PFSK-1 (cell line): ENCODE data around the gene TREX2.

Experiments
- FOXP2 ChIP-seq: optimal IDR thresholded peaks from 2 replicates; pipeline ENCODE3; 2011; ENCODE audit warnings: borderline replicate concordance, control low read depth, inconsistent platforms; ENCODE audit not compliant: insufficient read depth; ENCODE audit errors: extremely low read length, extremely low read depth
- POLR2AphosphoS5 ChIP-seq: IDR thresholded peaks from 2 replicates; pipeline ENCODE4 v1.6.1; 2012; ENCODE audit warnings: low read depth, mild to moderate bottlenecking, control low read depth, low read length, moderate library complexity
- REST ChIP-seq, 2 experiments: IDR thresholded peaks; 2 replicates each; pipeline versions ENCODE4 v1.6.1 to v1.8.0; 2011 to 2012; ENCODE audit warnings: low read depth in 2 of 2, low read length in 2 of 2, control low read depth in 1 of 2, inconsistent platforms in 1 of 2, mild to moderate bottlenecking in 1 of 2, moderate library complexity in 1 of 2; ENCODE audit not compliant: insufficient read depth in 1 of 2
- SIN3A ChIP-seq: IDR thresholded peaks from 2 replicates; pipeline ENCODE4 v1.6.1; 2012; ENCODE audit warnings: mild to moderate bottlenecking, low read length, moderate library complexity, borderline replicate concordance; ENCODE audit not compliant: insufficient read depth
- TAF1 ChIP-seq: IDR thresholded peaks from 2 replicates; pipeline ENCODE4 v1.6.1; 2012; ENCODE audit warnings: low read length, control low read depth, borderline replicate concordance; ENCODE audit not compliant: insufficient read depth

Gene TREX2

DNA sequence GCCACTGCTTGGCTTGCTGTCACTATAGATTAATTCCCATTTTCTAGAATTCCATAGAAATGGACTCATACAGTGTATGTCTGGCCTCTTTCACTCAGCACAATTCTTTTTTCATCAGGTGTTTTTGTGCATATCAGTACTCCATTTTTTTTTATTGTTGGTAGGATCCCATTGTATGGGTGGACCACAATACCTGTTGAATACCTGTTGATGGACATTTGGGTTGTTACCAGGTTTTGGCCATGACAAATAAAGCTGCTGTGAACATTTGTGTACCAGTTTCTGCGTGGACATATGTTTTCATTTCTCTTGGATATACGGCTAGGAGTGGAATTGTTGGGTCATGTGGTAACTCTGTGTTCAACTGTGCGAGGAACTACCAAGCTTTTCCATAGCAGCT lies 19.7 kb downstream of the TREX2 start:
- TF ChIP-seq FOXP2: no peak
- no peak for TF ChIP-seq TAF1
- TF ChIP-seq SIN3A: no peak
- TF ChIP-seq POLR2AphosphoS5: no peak
- TF ChIP-seq REST (IDR thresholded peaks at IDR 0.05; ENCODE audit: insufficient read depth in 1 of 2, low read depth in 2 of 2, low read length in 2 of 2): no peak

GRCh38 chrX:153423652-153424051 lies 22.2 kb downstream of the TREX2 start:
- no peak for TF ChIP-seq POLR2AphosphoS5

- no peak for TF ChIP-seq POLR2AphosphoS5
- TF ChIP-seq TAF1: no peak
- no peak for TF ChIP-seq FOXP2
- no peak for TF ChIP-seq SIN3A
- TF ChIP-seq REST (IDR thresholded peaks at IDR 0.05; ENCODE audit: insufficient read depth in 1 of 2, low read depth in 2 of 2, low read length in 2 of 2): no peak
Observed at GRCh38 chrX:153421856-153422255, 24.0 kb downstream of the TREX2 start.

DNA sequence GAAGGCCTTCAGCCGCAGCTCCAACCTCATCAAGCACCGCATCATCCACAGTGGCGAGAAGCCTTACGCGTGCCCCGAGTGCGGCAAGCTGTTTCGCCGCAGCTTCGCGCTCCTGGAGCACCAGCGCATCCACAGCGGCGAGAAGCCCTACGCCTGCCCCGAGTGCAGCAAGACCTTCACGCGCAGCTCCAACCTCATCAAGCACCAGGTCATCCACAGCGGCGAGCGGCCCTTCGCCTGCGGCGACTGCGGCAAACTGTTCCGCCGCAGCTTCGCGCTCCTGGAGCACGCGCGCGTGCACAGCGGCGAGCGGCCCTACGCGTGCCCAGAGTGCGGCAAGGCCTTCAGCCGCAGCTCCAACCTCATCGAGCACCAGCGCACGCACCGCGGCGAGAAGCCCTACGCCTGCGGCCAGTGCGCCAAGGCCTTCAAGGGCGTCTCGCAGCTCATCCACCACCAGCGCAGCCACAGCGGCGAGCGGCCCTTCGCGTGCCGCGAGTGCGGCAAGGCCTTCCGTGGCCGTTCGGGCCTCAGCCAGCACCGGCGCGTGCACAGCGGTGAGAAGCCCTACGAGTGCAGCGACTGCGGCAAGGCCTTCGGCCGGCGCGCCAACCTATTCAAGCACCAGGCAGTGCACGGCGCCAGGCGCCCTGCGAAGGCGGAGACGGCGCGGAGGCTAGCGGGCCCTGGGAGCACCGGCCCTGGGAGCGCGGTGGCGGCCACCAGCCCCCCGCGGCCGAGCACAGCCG lies 24.8 kb downstream of the TREX2 start:
- TF ChIP-seq POLR2AphosphoS5 (no peak), TAF1 (no peak), REST (IDR thresholded peaks at IDR 0.05; ENCODE audit: insufficient read depth in 1 of 2, low read depth in 2 of 2, low read length in 2 of 2) (no peak), SIN3A (no peak)

GRCh38 chrX:153417637-153418036 lies 28.2 kb downstream of the TREX2 start:
- TF ChIP-seq POLR2AphosphoS5 (no peak), FOXP2 (no peak), TAF1 (no peak), SIN3A (no peak)

- TF ChIP-seq SIN3A (no peak), FOXP2 (no peak), REST (IDR thresholded peaks at IDR 0.05; ENCODE audit: insufficient read depth in 1 of 2, low read depth in 2 of 2, low read length in 2 of 2) (no peak), TAF1 (no peak), POLR2AphosphoS5 (no peak)
Observed at GRCh38 chrX:153416781-153417450, 28.9 kb downstream of the TREX2 start.
